Breast epithelium (tissue), 4 donors: Measurements from ENCODE around the gene IRF2BPL. TPM values are rescaled to one million over a fixed set of nuclear protein-coding genes. Genes with fewer than 3 reads are reported as not detected.

Source experiments
- DNase-seq, 2 donors: peaks; one replicate each; pipeline ENCODE4 v3.0.0-alpha.2; 2019; ENCODE audit warnings: low spot score in 2 of 2
- H3K27ac ChIP-seq, 2 donors: fragments of 200-600 bp; sonication (generic) in 1 of 2; one replicate each; pipeline ENCODE4 v1.5.1; 2016 to 2019; ENCODE audit warnings: mild to moderate bottlenecking in 1 of 2
- H3K27me3 ChIP-seq, 2 donors: fragments of 200-600 bp; sonication (generic) in 1 of 2; one replicate each; pipeline versions ENCODE4 v1.5.1 to v1.6.0; 2017 to 2019; ENCODE audit warnings: control low read depth in 1 of 2, mild to moderate bottlenecking in 1 of 2
- H3K36me3 ChIP-seq: fragments of 200-600 bp; one replicate; pipeline ENCODE4 v1.5.1; 2019
- H3K4me1 ChIP-seq, 2 donors: fragments of 200-600 bp; sonication (generic); one replicate each; pipeline ENCODE4 v1.5.1; 2016 to 2019; ENCODE audit warnings: control low read depth in 1 of 2
- H3K4me3 ChIP-seq, 3 donors: fragments of 200-600 bp; sonication (generic); 1 replicate in 2 of 3; 2 replicates in 1 of 3; pipeline ENCODE4 v1.5.1; 2016 to 2019; ENCODE audit warnings: mild to moderate bottlenecking in 3 of 3, moderate library complexity in 2 of 3
- H3K9me3 ChIP-seq, 2 donors: fragments of 200-600 bp; sonication (generic) in 1 of 2; one replicate each; pipeline ENCODE4 v1.5.1; 2016 to 2019; ENCODE audit warnings: control low read depth in 1 of 2
- POLR2A ChIP-seq: fragments of 450-650 bp; IDR thresholded peaks from one replicate; pipeline ENCODE4 v1.6.1; 2016; ENCODE audit warnings: antibody characterized with exemption, mild to moderate bottlenecking, moderate library complexity
- POLR2AphosphoS5 ChIP-seq, 3 donors: sonication (generic); formaldehyde crosslinking; IDR thresholded peaks; one replicate each; pipeline ENCODE4 v1.6.1; 2017; ENCODE audit warnings: antibody characterized with exemption in 3 of 3
- intact Hi-C: fragments of 100-400 bp; cut with DNase I; formaldehyde crosslinking; loops from one replicate; pipeline ENCODE4 v1.15.1; 2023; ENCODE audit warnings: low total_unique reads
- total RNA-seq, 3 donors: library from RNA; depleted of rRNA; stranded (reverse); fragments of >200 nt; gene quantifications; one replicate each; pipeline ENCODE4 v1.1.0, GENCODE V29; 2016
- TF ChIP-seq, protein P1 (sequence below), 3 donors: fragments of 450-650 bp; IDR thresholded peaks; one replicate each; pipeline ENCODE4 v1.5.1; 2016 to 2017; ENCODE audit warnings: antibody characterized with exemption in 3 of 3, mild to moderate bottlenecking in 3 of 3, moderate library complexity in 3 of 3

The IRF2BPL gene
- total RNA-seq, 3 donors from 2014 or later: 39.5 to 76.5 (median 47.2) TPM

DNA sequence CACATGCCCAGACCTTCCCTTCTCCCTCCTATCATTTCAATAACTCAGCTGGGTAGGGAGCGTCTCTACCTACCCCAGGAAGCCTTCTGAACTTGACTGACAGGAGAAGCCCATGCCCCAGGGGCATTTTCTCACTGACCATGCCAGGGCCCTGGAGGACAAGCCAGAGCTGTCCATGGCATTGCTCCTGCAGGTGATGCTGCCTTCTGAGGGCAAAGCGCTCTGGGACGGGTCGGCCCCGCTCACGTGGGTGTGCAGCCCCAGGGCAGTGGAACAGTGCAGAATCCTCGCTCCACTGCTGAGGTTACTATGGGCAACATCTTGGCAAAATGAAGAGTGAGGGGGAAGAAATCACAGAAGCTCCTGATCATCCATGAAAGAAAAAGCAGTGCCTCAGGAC, 41.0 kb upstream of the IRF2BPL start:
- TF ChIP-seq POLR2AphosphoS5 (IDR thresholded peaks at IDR 0.05): no peak
- TF ChIP-seq, protein P1, sequence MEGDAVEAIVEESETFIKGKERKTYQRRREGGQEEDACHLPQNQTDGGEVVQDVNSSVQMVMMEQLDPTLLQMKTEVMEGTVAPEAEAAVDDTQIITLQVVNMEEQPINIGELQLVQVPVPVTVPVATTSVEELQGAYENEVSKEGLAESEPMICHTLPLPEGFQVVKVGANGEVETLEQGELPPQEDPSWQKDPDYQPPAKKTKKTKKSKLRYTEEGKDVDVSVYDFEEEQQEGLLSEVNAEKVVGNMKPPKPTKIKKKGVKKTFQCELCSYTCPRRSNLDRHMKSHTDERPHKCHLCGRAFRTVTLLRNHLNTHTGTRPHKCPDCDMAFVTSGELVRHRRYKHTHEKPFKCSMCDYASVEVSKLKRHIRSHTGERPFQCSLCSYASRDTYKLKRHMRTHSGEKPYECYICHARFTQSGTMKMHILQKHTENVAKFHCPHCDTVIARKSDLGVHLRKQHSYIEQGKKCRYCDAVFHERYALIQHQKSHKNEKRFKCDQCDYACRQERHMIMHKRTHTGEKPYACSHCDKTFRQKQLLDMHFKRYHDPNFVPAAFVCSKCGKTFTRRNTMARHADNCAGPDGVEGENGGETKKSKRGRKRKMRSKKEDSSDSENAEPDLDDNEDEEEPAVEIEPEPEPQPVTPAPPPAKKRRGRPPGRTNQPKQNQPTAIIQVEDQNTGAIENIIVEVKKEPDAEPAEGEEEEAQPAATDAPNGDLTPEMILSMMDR (IDR thresholded peaks at IDR 0.05): no peak
- no peak for TF ChIP-seq POLR2A
- H3K27me3 ChIP-seq: no peaks in the 10 kb centered on the region
- H3K9me3 ChIP-seq: no peaks in the 10 kb centered on the region
- intact Hi-C loops: loop anchor here (2.0 to 10.0 kb wide), 3 partner anchors 42 to 195 kb away; partner anchors contain the start of gene IRF2BPL
- H3K4me3 ChIP-seq: no peak overlapping the region
- DNase-seq: no peak
- no peaks in the 10 kb centered on the region for H3K36me3 ChIP-seq
- H3K27ac ChIP-seq: peak overlapping the region in 1 of 2 donors; percentile 74
- H3K4me1 ChIP-seq: peaks cover 0 to 13% of the 10 kb centered on the region in 2 donors

DNA sequence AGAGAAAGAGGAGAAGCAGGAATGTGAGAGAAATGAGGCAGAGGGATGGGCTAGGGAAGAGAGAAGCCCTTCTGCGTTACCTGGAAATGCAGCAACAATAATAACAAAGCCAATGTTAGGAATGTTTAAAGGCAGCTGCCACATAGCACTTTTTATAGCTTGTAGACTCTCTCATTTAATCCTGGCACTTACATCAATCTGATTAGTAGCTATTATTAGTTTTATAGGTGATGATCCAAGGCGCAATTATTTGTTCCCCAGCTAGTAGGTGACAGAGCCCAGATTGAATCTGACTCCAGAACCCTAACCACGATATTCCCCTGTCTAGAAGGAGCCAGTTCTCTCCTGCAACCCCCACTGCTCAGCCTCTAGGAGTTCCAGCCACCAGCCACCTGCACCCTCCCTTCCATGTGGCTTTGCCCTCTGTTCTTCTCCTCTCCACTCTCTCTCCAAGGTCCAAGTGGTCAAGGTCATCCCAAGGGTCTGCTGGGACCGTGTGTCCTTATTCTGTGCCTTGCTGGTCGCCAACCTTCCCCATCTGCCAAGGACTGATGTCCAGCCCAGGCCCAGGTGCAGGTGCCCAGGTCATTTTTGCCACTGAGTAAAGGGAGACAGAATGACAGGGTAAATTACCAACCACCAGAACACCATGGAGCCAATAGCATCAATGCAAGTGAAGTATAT, 40.2 kb upstream of the IRF2BPL start:
- Histone ChIP-seq H3K9me3 (no peaks in the 10 kb centered on the region), H3K4me1 (peaks cover 0 to 13% of the 10 kb centered on the region in 2 donors), H3K27ac (peak overlapping the region; percentile 8 to 26), H3K36me3 (no peaks in the 10 kb centered on the region), H3K27me3 (no peaks in the 10 kb centered on the region), H3K4me3 (no peak overlapping the region)
- DNase-seq: no peak
- intact Hi-C loops: loop anchor here (2.0 to 10.0 kb wide), 3 partner anchors 41 to 194 kb away; partner anchors contain the start of gene IRF2BPL
- TF ChIP-seq POLR2A (no peak), POLR2AphosphoS5 (IDR thresholded peaks at IDR 0.05) (no peak)
- TF ChIP-seq, protein P1 (IDR thresholded peaks at IDR 0.05): peak in 1 of 3 donors; percentile 8

DNA sequence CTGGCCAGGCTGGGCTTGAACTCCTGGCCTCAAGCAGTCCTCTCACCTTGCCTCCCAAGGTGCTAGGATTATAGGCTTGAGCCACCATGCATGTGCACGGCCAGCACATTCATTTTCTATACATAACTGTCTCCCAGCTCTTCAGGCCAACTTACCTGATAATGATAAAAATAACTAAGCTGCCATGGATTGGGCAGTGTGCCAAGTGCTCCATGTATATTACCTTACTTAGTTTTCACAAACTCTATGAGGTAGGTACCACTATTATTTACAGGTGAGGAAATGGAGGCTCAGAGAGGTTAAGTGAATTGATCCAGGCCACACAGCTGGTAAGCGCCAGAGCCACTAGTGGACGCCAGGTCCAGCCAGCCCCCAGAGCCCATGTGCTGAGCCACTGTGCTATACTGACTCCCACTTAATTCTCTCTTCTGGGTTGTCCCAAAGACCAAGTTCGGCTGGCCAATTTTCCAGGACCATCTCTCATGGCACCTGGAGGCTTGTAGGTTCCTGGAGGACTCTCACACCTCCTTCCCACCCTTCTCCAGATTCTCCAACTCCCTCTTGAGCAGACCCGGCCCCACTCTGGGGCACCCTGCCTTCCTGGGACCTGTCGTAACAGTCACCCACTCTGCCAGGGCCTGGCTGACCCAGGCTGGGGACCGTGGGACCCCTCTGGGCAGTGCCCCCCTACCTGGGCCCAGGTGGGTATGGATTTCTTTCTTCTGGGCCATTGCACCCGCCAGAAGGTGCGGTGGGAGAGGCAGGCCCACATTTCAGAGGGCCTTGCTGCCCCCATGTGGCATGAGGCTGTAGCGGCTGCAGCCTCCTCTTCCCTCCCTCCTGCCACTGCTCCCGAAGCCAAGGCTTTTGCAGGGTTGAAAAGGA, 39.4 kb upstream of the IRF2BPL start:
- TF ChIP-seq POLR2A: no peak
- TF ChIP-seq, protein P1 (IDR thresholded peaks at IDR 0.05): peak; percentile 77 to 94 (median 91)
- TF ChIP-seq POLR2AphosphoS5 (IDR thresholded peaks at IDR 0.05): peak; percentile 38 to 75 (median 72)
- no peak overlapping the region for H3K4me3 ChIP-seq
- no peaks in the 10 kb centered on the region for H3K9me3 ChIP-seq
- DNase-seq: peak; percentile 71 to 72
- intact Hi-C loops: loop anchor here (2.0 to 10.0 kb wide), 3 partner anchors 41 to 193 kb away; partner anchors contain the start of gene IRF2BPL
- H3K27ac ChIP-seq: peak overlapping the region; percentile 8 to 26
- H3K4me1 ChIP-seq: peaks cover 0 to 13% of the 10 kb centered on the region in 2 donors
- no peaks in the 10 kb centered on the region for H3K27me3 ChIP-seq
- H3K36me3 ChIP-seq: no peaks in the 10 kb centered on the region

- peaks cover 0 to 13% of the 10 kb centered on the region in 2 donors for H3K4me1 ChIP-seq
- no peak overlapping the region for H3K4me3 ChIP-seq
- no peak for DNase-seq
- intact Hi-C loops: loop anchor here (5.0 to 10.0 kb wide), 2 partner anchors 39 to 192 kb away; partner anchors contain the start of gene IRF2BPL
- H3K27ac ChIP-seq: no peak overlapping the region
- no peaks in the 10 kb centered on the region for H3K36me3 ChIP-seq
- no peaks in the 10 kb centered on the region for H3K9me3 ChIP-seq
- TF ChIP-seq POLR2A (no peak), POLR2AphosphoS5 (IDR thresholded peaks at IDR 0.05) (no peak)
- TF ChIP-seq, protein P1 (IDR thresholded peaks at IDR 0.05): no peak
- no peaks in the 10 kb centered on the region for H3K27me3 ChIP-seq
Measured at GRCh38 chr14:77066578-77067172, 38.2 kb upstream of the IRF2BPL start.
